H9 (cell line): ENCODE results near the gene ELAC2. TPM values are rescaled to one million over a fixed set of nuclear protein-coding genes. Genes with fewer than 3 reads are reported as not detected.

Experiments
- DNase-seq: peaks from one replicate; pipeline ENCODE4 v3.0.0-alpha.2; 2017
- H2AFZ ChIP-seq: one replicate; pipeline ENCODE4 v1.6.1; 2013; ENCODE audit warnings: mild to moderate bottlenecking, low read length, control low read depth, moderate library complexity
- H2AK5ac ChIP-seq: 2 replicates; pipeline ENCODE4 v1.6.1; 2013; ENCODE audit warnings: low read length, control low read depth, mixed read lengths; ENCODE audit not compliant: insufficient read length
- H2BK120ac ChIP-seq: one replicate; pipeline ENCODE4 v1.6.1; 2013; ENCODE audit warnings: low read depth, mild to moderate bottlenecking, low read length, control low read depth, inconsistent platforms; ENCODE audit not compliant: poor library complexity, severe bottlenecking
- H2BK12ac ChIP-seq: 2 replicates; pipeline ENCODE4 v1.6.1; 2013; ENCODE audit warnings: low read length, control low read depth, mixed read lengths, low read depth; ENCODE audit not compliant: insufficient read length
- H2BK15ac ChIP-seq: 2 replicates; pipeline ENCODE4 v1.6.1; 2013; ENCODE audit warnings: low read depth, low read length, control low read depth
- H2BK20ac ChIP-seq: one replicate; pipeline ENCODE4 v1.6.1; 2013; ENCODE audit warnings: low read depth, mild to moderate bottlenecking, low read length, control low read depth, inconsistent platforms; ENCODE audit not compliant: poor library complexity, severe bottlenecking
- H2BK5ac ChIP-seq: 2 replicates; pipeline ENCODE4 v1.6.1; 2013; ENCODE audit warnings: low read length, control low read depth, mixed read lengths; ENCODE audit not compliant: insufficient read length
- H3K14ac ChIP-seq: 2 replicates; pipeline ENCODE4 v1.6.1; 2013; ENCODE audit warnings: low read length, control low read depth; ENCODE audit not compliant: insufficient read depth
- H3K18ac ChIP-seq: 2 replicates; pipeline ENCODE4 v1.6.1; 2013; ENCODE audit warnings: low read depth, mild to moderate bottlenecking, mixed read lengths, low read length, control low read depth; ENCODE audit not compliant: insufficient read length
- H3K23ac ChIP-seq: 2 replicates; pipeline ENCODE4 v1.6.1; 2013; ENCODE audit warnings: low read length, control low read depth, mixed read lengths, low read depth; ENCODE audit not compliant: insufficient read length
- H3K23me2 ChIP-seq: 2 replicates; pipeline ENCODE4 v1.6.1; 2013; ENCODE audit warnings: low read depth, mild to moderate bottlenecking, mixed read lengths, low read length, control low read depth; ENCODE audit not compliant: insufficient read length, poor library complexity, severe bottlenecking
- H3K27ac ChIP-seq: 2 replicates; pipeline ENCODE4 v1.5.1; 2013; ENCODE audit warnings: low read length, control low read depth, mixed read lengths, low read depth; ENCODE audit not compliant: insufficient read length
- H3K27me3 ChIP-seq: 2 replicates; pipeline ENCODE4 v1.6.1; 2013; ENCODE audit warnings: low read length, control low read depth, inconsistent platforms; ENCODE audit not compliant: insufficient read depth
- H3K4ac ChIP-seq: 2 replicates; pipeline ENCODE4 v1.6.1; 2013; ENCODE audit warnings: low read depth, mild to moderate bottlenecking, control low read depth, inconsistent platforms, low read length, moderate library complexity
- H3K4me1 ChIP-seq: 2 replicates; pipeline ENCODE4 v1.6.1; 2013; ENCODE audit warnings: low read length, control low read depth, inconsistent platforms; ENCODE audit not compliant: insufficient read depth
- H3K4me2 ChIP-seq: 2 replicates; pipeline ENCODE4 v1.6.1; 2013; ENCODE audit warnings: low read length, control low read depth, mixed read lengths; ENCODE audit not compliant: insufficient read length, insufficient read depth
- H3K56ac ChIP-seq: 2 replicates; pipeline ENCODE4 v1.6.1; 2013; ENCODE audit warnings: low read depth, mild to moderate bottlenecking, mixed read lengths, low read length, control low read depth; ENCODE audit not compliant: insufficient read length
- H3K79me1 ChIP-seq: 2 replicates; pipeline ENCODE4 v1.6.1; 2013; ENCODE audit warnings: low read depth, mild to moderate bottlenecking, moderate library complexity, low read length, control low read depth, inconsistent platforms; ENCODE audit not compliant: insufficient read depth, poor library complexity, severe bottlenecking
- H3K79me2 ChIP-seq: 2 replicates; pipeline ENCODE4 v1.6.1; 2013; ENCODE audit warnings: low read length, control low read depth, inconsistent platforms; ENCODE audit not compliant: insufficient read depth
- H3K9ac ChIP-seq: 2 replicates; pipeline ENCODE4 v1.6.1; 2013; ENCODE audit warnings: low read length, control low read depth, mixed read lengths; ENCODE audit not compliant: insufficient read length; ENCODE audit errors: extremely low read depth
- H3K9me3 ChIP-seq: one replicate; pipeline ENCODE4 v1.6.1; 2013; ENCODE audit warnings: low read depth, low read length, inconsistent platforms; ENCODE audit not compliant: control insufficient read depth
- H3T11ph ChIP-seq: one replicate; pipeline ENCODE4 v1.6.1; 2013; ENCODE audit warnings: mild to moderate bottlenecking, low read length, control low read depth, inconsistent platforms
- H4K20me1 ChIP-seq: one replicate; pipeline ENCODE4 v1.6.1; 2013; ENCODE audit not compliant: control insufficient read depth, insufficient read length, insufficient read depth
- H4K5ac ChIP-seq: 2 replicates; pipeline ENCODE4 v1.6.1; 2013; ENCODE audit warnings: low read depth, mild to moderate bottlenecking, mixed read lengths, low read length, control low read depth; ENCODE audit not compliant: insufficient read length
- H4K8ac ChIP-seq: replicated peaks from 2 replicates; pipeline ENCODE4 v1.6.1; 2013; ENCODE audit warnings: low read length, control low read depth, mixed read lengths, low read depth; ENCODE audit not compliant: insufficient read length
- H4K91ac ChIP-seq: 2 replicates; pipeline ENCODE4 v1.6.1; 2013; ENCODE audit warnings: low read depth, mild to moderate bottlenecking, moderate library complexity, mixed read lengths, low read length, control low read depth; ENCODE audit not compliant: insufficient read length
- H3K27ac Mint-ChIP-seq, 3 experiments: 2 replicates in 2 of 3; 3 replicates in 1 of 3; pipeline ENCODE4 v1.8.0; 2020 to 2021; ENCODE audit warnings: mixed read lengths in 3 of 3, mild to moderate bottlenecking in 1 of 3, moderate library complexity in 1 of 3
- H3K27me3 Mint-ChIP-seq: 2 replicates; pipeline ENCODE4 v1.8.0; 2021; ENCODE audit warnings: low read depth, mild to moderate bottlenecking, moderate library complexity, mixed read lengths
- H3K36me3 Mint-ChIP-seq, 3 experiments: 2 replicates in 2 of 3; 3 replicates in 1 of 3; pipeline ENCODE4 v1.8.0; 2020 to 2021; ENCODE audit warnings: low read depth in 3 of 3, mixed read lengths in 3 of 3; ENCODE audit not compliant: insufficient read depth in 1 of 3
- H3K4me1 Mint-ChIP-seq, 2 experiments: 2 replicates each; pipeline ENCODE4 v1.8.0; 2020; ENCODE audit warnings: mixed read lengths in 2 of 2
- H3K4me3 Mint-ChIP-seq, 2 experiments: 2 replicates in 1 of 2; 3 replicates in 1 of 2; pipeline ENCODE4 v1.8.0; 2020 to 2021; ENCODE audit warnings: mild to moderate bottlenecking in 2 of 2, mixed read lengths in 2 of 2, moderate library complexity in 1 of 2
- H3K9me3 Mint-ChIP-seq, 2 experiments: 2 replicates in 1 of 2; 3 replicates in 1 of 2; pipeline ENCODE4 v1.8.0; 2020; ENCODE audit warnings: mild to moderate bottlenecking in 2 of 2, mixed read lengths in 2 of 2, moderate library complexity in 1 of 2
- CTCF ChIP-seq: fragments of 200-600 bp; sonication (generic); conservative IDR thresholded peaks from 3 replicates; pipeline ENCODE4 v1.8.0; 2021; ENCODE audit warnings: antibody characterized with exemption, mild to moderate bottlenecking
- WGBS: extraction: QIAGEN DNeasy Blood & Tissue Kit; methylation state at CpG from one replicate; pipeline ENCODE4 v1.1.7; 2013; ENCODE audit warnings: missing lambda C conversion rate, low lambda C conversion rate, mixed read lengths; ENCODE audit not compliant: insufficient read length; ENCODE audit errors: extremely low coverage; 5-methylcytosine and 5-hydroxymethylcytosine counted together
- total RNA-seq: library from RNA; stranded (reverse); gene quantifications from 2 replicates; pipeline ENCODE4 v1.2.1, GENCODE V29; 2021

Gene ELAC2
- total RNA-seq, 1 experiment from 2014 or later = 90.7 TPM

GRCh38 chr17:12993631-12994030, 24.2 kb downstream of the ELAC2 start:
- Histone ChIP-seq H3K23ac (no peak overlapping the region), H2AK5ac (no peak overlapping the region), H3K4ac (no peak overlapping the region), H2BK12ac (no peak overlapping the region), H4K20me1 (no peaks in the 10 kb centered on the region), H3K4me2 (no peak overlapping the region), H3K4me1 (no peaks in the 10 kb centered on the region), H3K14ac (no peak overlapping the region), H2AFZ (no peak overlapping the region), H2BK20ac (no peak overlapping the region), H3K9ac (no peak overlapping the region), H2BK5ac (no peak overlapping the region), H2BK15ac (no peak overlapping the region), H3K27me3 (no peaks in the 10 kb centered on the region), H3K79me1 (no peaks in the 10 kb centered on the region), H3K23me2 (no peaks in the 10 kb centered on the region), H3K79me2 (no peaks in the 10 kb centered on the region), H3T11ph (no peak overlapping the region), H2BK120ac (no peak overlapping the region), H4K5ac (no peak overlapping the region), H4K91ac (no peak overlapping the region), H3K18ac (no peak overlapping the region), H3K56ac (no peak overlapping the region), H3K27ac (no peak overlapping the region), H4K8ac (no peak overlapping the region), H3K9me3 (no peaks in the 10 kb centered on the region)
- TF ChIP-seq CTCF = no peak
- Mint-ChIP-seq H3K4me1 (0 out of 4 replicates have a peak, but pooled peaks cover 0 to 2% of the 10 kb centered on the region in 2 experiments), H3K4me3 (no peak overlapping the region), H3K27ac (no peak overlapping the region), H3K36me3 (peaks cover 31 to 91% (median 86%) of the 10 kb centered on the region in 3 experiments), H3K9me3 (no peaks in the 10 kb centered on the region), H3K27me3 (peaks cover 2% of the 10 kb centered on the region; the same call in 1 of the 2 replicates)
- no peak for DNase-seq
- WGBS = no CpG with 5 or more reads among the region's 14 CpGs
